OCI-LY7 (cell line): Measurements from ENCODE around the gene CAMK2B. TPM values are rescaled to one million over a fixed set of nuclear protein-coding genes. Genes with fewer than 3 reads are reported as not detected.

Source experiments
- BruUV-seq: library from RNA; stranded (reverse); fragments of 400-500 nt; replicated peaks from 2 replicates; lab custom pipeline; 2021; lab: Mats Ljungman, UMichigan
- CTCF ChIA-PET: fragments of 300-600 bp; sonication (Branson Sonifier 250); formaldehyde crosslinking; loops from one replicate; lab custom pipeline; 2022; ENCODE audit warnings: antibody characterized with exemption; ENCODE audit not compliant: unreplicated experiment; lab: Charles Lee
- POLR2A ChIA-PET: fragments of 300-600 bp; sonication (Branson Sonifier 250); formaldehyde crosslinking; loops from one replicate; lab custom pipeline; 2022; ENCODE audit warnings: antibody characterized with exemption; lab: Charles Lee
- DNase-seq: peaks from one replicate; pipeline ENCODE4 v3.0.0-alpha.2; 2015; ENCODE audit warnings: low spot score
- H2AFZ ChIP-seq: fragments of 200-600 bp; sonication (generic), shearing (Covaris generic); 2 replicates; pipeline ENCODE4 v1.6.1; 2014; ENCODE audit warnings: mild to moderate bottlenecking, antibody characterized with exemption, low read length, moderate library complexity
- H3K27ac ChIP-seq: fragments of 200-600 bp; sonication (generic); 2 replicates; pipeline ENCODE4 v1.5.1; 2014; ENCODE audit warnings: mixed run types, low read depth, mild to moderate bottlenecking, moderate library complexity, low read length, inconsistent platforms; ENCODE audit not compliant: poor library complexity, severe bottlenecking
- H3K36me3 ChIP-seq: fragments of 200-600 bp; sonication (generic); 2 replicates; pipeline ENCODE4 v1.6.1; 2014; ENCODE audit warnings: mild to moderate bottlenecking, antibody characterized with exemption, low read length, moderate library complexity, mixed read lengths; ENCODE audit not compliant: insufficient read depth
- H3K4me1 ChIP-seq: fragments of 200-600 bp; sonication (generic); 2 replicates; pipeline ENCODE4 v1.5.1; 2014; ENCODE audit warnings: mild to moderate bottlenecking, low read length; ENCODE audit not compliant: insufficient read depth, poor library complexity, severe bottlenecking
- H3K4me2 ChIP-seq: fragments of 200-600 bp; sonication (generic); 2 replicates; pipeline ENCODE4 v1.6.1; 2014; ENCODE audit warnings: mild to moderate bottlenecking, low read length
- H3K4me3 ChIP-seq: fragments of 200-600 bp; sonication (generic); 2 replicates; pipeline ENCODE4 v1.5.1; 2014; ENCODE audit warnings: mild to moderate bottlenecking, low read depth, low read length; ENCODE audit not compliant: poor library complexity, severe bottlenecking
- H3K79me2 ChIP-seq: fragments of 200-600 bp; sonication (generic); 2 replicates; pipeline ENCODE4 v1.6.1; 2016; ENCODE audit warnings: low read depth, mild to moderate bottlenecking, low read length, moderate library complexity, mixed read lengths; ENCODE audit not compliant: insufficient read depth
- H3K9me2 ChIP-seq: fragments of 200-600 bp; sonication (generic); 2 replicates; pipeline ENCODE4 v1.6.1; 2016; ENCODE audit warnings: mild to moderate bottlenecking, low read length, mixed read lengths; ENCODE audit not compliant: insufficient read depth
- H3K9me3 ChIP-seq: fragments of 200-600 bp; sonication (generic); 2 replicates; pipeline ENCODE4 v1.6.1; 2014; ENCODE audit warnings: mild to moderate bottlenecking, mixed run types, low read length, mixed read lengths
- H4K20me1 ChIP-seq: fragments of 200-600 bp; sonication (generic); 2 replicates; pipeline ENCODE4 v1.6.1; 2014; ENCODE audit warnings: mild to moderate bottlenecking, antibody characterized with exemption, low read length, moderate library complexity, mixed read lengths; ENCODE audit not compliant: insufficient read depth
- EZH2phosphoT487 ChIP-seq: fragments of 200-600 bp; sonication (generic); IDR thresholded peaks from 2 replicates; pipeline ENCODE4 v1.6.1; 2018; ENCODE audit warnings: low read depth, borderline replicate concordance, mild to moderate bottlenecking, mixed run types, antibody characterized with exemption, low read length, moderate library complexity, mixed read lengths
- intact Hi-C: fragments of 100-400 bp; cut with micrococcal nuclease; formaldehyde crosslinking; loops from one replicate; pipeline ENCODE4 v1.10.0; 2022; ENCODE audit not compliant: unreplicated experiment
- total RNA-seq, 2 experiments: library from RNA; depleted of rRNA in 1 of 2; stranded (reverse); fragments of >200 nt in 1 of 2; shearing (Covaris generic) in 1 of 2; gene quantifications; 2 replicates each; pipeline ENCODE4 v1.2.3, GENCODE V29; 2014 to 2022
- TF ChIP-seq, protein P1 (sequence below): fragments of 200-600 bp; sonication (generic); conservative IDR thresholded peaks from 2 replicates; pipeline ENCODE4 v1.5.1; 2014; ENCODE audit warnings: mild to moderate bottlenecking, antibody characterized with exemption, low read length, moderate library complexity, mixed read lengths

CAMK2B gene
- total RNA-seq, 2 experiments from 2014 or later: 0.66 to 1.1 TPM

GRCh38 chr7:44211126-44211675 lies 114.2 kb downstream of the CAMK2B start:
- no peak overlapping the region for H3K27ac ChIP-seq
- no peak for TF ChIP-seq EZH2phosphoT487
- TF ChIP-seq, protein P1, sequence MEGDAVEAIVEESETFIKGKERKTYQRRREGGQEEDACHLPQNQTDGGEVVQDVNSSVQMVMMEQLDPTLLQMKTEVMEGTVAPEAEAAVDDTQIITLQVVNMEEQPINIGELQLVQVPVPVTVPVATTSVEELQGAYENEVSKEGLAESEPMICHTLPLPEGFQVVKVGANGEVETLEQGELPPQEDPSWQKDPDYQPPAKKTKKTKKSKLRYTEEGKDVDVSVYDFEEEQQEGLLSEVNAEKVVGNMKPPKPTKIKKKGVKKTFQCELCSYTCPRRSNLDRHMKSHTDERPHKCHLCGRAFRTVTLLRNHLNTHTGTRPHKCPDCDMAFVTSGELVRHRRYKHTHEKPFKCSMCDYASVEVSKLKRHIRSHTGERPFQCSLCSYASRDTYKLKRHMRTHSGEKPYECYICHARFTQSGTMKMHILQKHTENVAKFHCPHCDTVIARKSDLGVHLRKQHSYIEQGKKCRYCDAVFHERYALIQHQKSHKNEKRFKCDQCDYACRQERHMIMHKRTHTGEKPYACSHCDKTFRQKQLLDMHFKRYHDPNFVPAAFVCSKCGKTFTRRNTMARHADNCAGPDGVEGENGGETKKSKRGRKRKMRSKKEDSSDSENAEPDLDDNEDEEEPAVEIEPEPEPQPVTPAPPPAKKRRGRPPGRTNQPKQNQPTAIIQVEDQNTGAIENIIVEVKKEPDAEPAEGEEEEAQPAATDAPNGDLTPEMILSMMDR: no peak
- POLR2A ChIA-PET: interaction anchor here (0.6 kb wide), 1 partner anchor 277 kb away, joined by 3 read pairs; no protein-coding TSS in a partner anchor
- no peaks in the 10 kb centered on the region for H3K9me3 ChIP-seq
- no peaks in the 10 kb centered on the region for H4K20me1 ChIP-seq
- no peaks in the 10 kb centered on the region for H3K9me2 ChIP-seq
- BruUV-seq: no TSS peak
- CTCF ChIA-PET: interaction anchor here (0.6 kb wide), 1 partner anchor 10 kb away, joined by 4 read pairs; no protein-coding TSS in a partner anchor
- intact Hi-C loops: no loop called here
- H3K79me2 ChIP-seq: no peaks in the 10 kb centered on the region
- H3K4me1 ChIP-seq: peaks cover 14% of the 10 kb centered on the region
- peaks cover 70% of the 10 kb centered on the region for H3K36me3 ChIP-seq
- H2AFZ ChIP-seq: no peak overlapping the region
- H3K4me3 ChIP-seq: no peak overlapping the region
- no peak for DNase-seq
- no peak overlapping the region for H3K4me2 ChIP-seq

DNA sequence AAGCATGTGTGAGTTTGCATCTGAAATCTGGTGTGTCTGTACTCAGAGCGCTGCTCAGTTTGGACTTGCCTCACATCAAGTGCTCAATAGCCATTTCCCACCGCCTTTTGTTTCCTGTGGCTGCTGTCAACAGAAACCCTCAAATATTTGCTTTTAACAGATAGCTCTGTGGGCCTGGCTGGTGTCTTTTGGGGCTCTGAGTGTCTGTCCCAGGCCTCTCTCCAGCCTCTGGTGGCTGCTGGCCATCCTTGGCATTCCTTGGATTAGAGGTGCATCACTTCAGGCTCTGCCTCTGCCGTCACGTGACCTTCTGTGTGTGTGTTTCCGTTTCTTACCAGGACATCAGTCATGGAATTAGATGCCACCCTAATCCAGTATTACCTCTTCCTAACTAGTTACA lies 115.3 kb downstream of the CAMK2B start:
- Histone ChIP-seq H4K20me1 (no peaks in the 10 kb centered on the region), H3K36me3 (peaks cover 81% of the 10 kb centered on the region), H3K27ac (no peak overlapping the region), H3K4me3 (no peak overlapping the region), H3K9me3 (no peaks in the 10 kb centered on the region), H3K4me2 (no peak overlapping the region), H3K9me2 (no peaks in the 10 kb centered on the region), H3K79me2 (no peaks in the 10 kb centered on the region), H2AFZ (no peak overlapping the region), H3K4me1 (peaks cover 14% of the 10 kb centered on the region)
- intact Hi-C loops: no loop called here
- TF ChIP-seq EZH2phosphoT487: no peak
- TF ChIP-seq, protein P1: no peak
- ChIA-PET CTCF (interaction anchor here (0.7 kb wide), 1 partner anchor 31 kb away, joined by 4 read pairs; no protein-coding TSS in a partner anchor), POLR2A (interaction anchor here (0.6 kb wide), 2 partner anchors 233 to 312 kb away, joined by 3 to 5 read pairs; no protein-coding TSS in a partner anchor)
- no TSS peak for BruUV-seq
- no peak for DNase-seq

DNA sequence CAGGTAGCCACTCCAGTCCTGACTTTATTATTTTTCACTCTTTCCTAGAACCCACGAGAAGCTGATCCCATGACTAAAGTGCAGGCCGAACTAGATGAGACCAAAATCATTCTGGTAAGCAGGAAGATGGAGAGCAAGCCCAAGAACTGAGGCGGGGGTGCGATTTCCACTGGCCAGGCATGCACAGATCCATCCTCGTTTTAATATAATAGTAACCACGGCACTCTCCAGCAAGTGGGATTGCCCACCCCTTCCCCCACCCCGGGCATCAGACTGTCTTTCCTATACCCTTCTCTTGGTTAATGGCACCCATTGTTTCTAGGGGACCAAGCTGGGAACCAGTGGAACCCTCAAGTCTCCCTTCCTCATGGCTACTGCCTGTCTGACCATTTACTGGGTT lies 117.3 kb downstream of the CAMK2B start:
- no peaks in the 10 kb centered on the region for H3K9me2 ChIP-seq
- DNase-seq: no peak
- CTCF ChIA-PET: interaction anchor here (0.6 kb wide), 1 partner anchor 166 kb away, joined by 6 read pairs; no protein-coding TSS in a partner anchor
- peaks cover 7% of the 10 kb centered on the region; the same call in 1 of the 2 replicates for H3K79me2 ChIP-seq
- H3K9me3 ChIP-seq: no peaks in the 10 kb centered on the region
- no peaks in the 10 kb centered on the region for H4K20me1 ChIP-seq
- intact Hi-C loops: no loop called here
- BruUV-seq: no TSS peak
- H2AFZ ChIP-seq: no peak overlapping the region
- peaks cover 85% of the 10 kb centered on the region for H3K36me3 ChIP-seq
- TF ChIP-seq EZH2phosphoT487: no peak
- TF ChIP-seq, protein P1: no peak
- POLR2A ChIA-PET: interaction anchor here (0.9 kb wide), 1 partner anchor 11 kb away, joined by 4 read pairs; no protein-coding TSS in a partner anchor
- H3K4me3 ChIP-seq: no peak overlapping the region
- no peak overlapping the region for H3K4me2 ChIP-seq
- no peak overlapping the region for H3K27ac ChIP-seq
- H3K4me1 ChIP-seq: no peaks in the 10 kb centered on the region
